ENCODE measurements around the gene ARID3C. TPM values are rescaled to one million over a fixed set of nuclear protein-coding genes. Genes with fewer than 3 reads are reported as not detected.

ARID3C gene
- total RNA-seq, 2 experiments from 2014 or later: 0.15 to 0.18 TPM

GRCh38 chr9:34662526-34663302, 33.8 kb upstream of the ARID3C start, which contains the start of gene CCL27:
TSS of gene CCL27 (minus strand) at chr9:34662657. CDS start at chr9:34662633, 24 bp downstream.
- POLR2A ChIA-PET: interaction anchor here (0.7 to 12.4 kb wide), 6 partner anchors 10 to 449 kb away, joined by 3 to 162 read pairs (median 12); partner anchors contain the start of genes GALT, IL11RA and SIGMAR1
- H3K4me3 Mint-ChIP-seq: peak within 1 kb of the TSS; percentile 35
- no peaks in the 10 kb centered on the region for H3K9me3 Mint-ChIP-seq
- H3K27me3 Mint-ChIP-seq: no peaks in the 10 kb centered on the region
- peak within 1 kb of the TSS; percentile 80 for H3K27ac Mint-ChIP-seq
- H3K4me1 Mint-ChIP-seq: peaks cover 49% of the 10 kb centered on the region
- peaks cover 16% of the 10 kb centered on the region for H3K36me3 Mint-ChIP-seq (ENCODE audit: low read depth)
- CTCF ChIA-PET: interaction anchor here (0.8 to 9.6 kb wide), 5 partner anchors 15 to 1528 kb away, joined by 3 to 125 read pairs (median 40); partner anchors contain the start of genes CLTA, GALT, IL11RA and RPP25L
- DNase-seq: peak; percentile 20

- Mint-ChIP-seq H3K27me3 (no peaks in the 10 kb centered on the region), H3K4me3 (no peak overlapping the region), H3K9me3 (no peaks in the 10 kb centered on the region), H3K36me3 (ENCODE audit: low read depth) (peaks cover 11% of the 10 kb centered on the region), H3K4me1 (peaks cover 33% of the 10 kb centered on the region), H3K27ac (no peak overlapping the region)
- no peak for DNase-seq
- CTCF ChIA-PET: interaction anchor here (0.6 to 9.6 kb wide), 3 partner anchors 12 to 23 kb away, joined by 4 to 125 read pairs (median 83); partner anchors contain the start of genes GALT, IL11RA and SIGMAR1
- POLR2A ChIA-PET: interaction anchor here (2.9 to 12.4 kb wide), 2 partner anchors 13 to 22 kb away, joined by 14 to 162 read pairs; partner anchors contain the start of genes GALT and SIGMAR1
These were observed 30.9 kb upstream of the ARID3C start for GRCh38 chr9:34659592-34660253.

DNA sequence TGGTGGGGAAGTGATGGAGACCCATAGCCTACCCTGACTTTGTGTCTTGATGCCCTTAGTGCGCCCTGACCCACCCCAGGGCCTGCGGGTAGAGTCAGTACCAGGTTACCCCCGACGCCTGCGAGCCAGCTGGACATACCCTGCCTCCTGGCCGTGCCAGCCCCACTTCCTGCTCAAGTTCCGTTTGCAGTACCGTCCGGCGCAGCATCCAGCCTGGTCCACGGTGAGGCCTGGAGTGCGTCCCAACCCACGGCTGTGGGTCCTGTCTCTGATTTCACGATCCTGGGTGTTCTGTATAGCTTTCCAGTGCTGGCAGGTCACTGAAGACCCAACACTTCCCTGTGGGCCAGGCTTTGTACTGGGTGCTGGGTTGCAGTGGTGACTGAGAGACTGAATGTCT, 29.6 kb upstream of the ARID3C start:
- Mint-ChIP-seq H3K4me1 (peaks cover 20% of the 10 kb centered on the region), H3K36me3 (ENCODE audit: low read depth) (peaks cover 11% of the 10 kb centered on the region), H3K9me3 (no peaks in the 10 kb centered on the region), H3K4me3 (no peak overlapping the region), H3K27me3 (no peaks in the 10 kb centered on the region), H3K27ac (no peak overlapping the region)
- CTCF ChIA-PET: interaction anchor here (1.4 to 9.6 kb wide), 2 partner anchors 12 to 22 kb away, joined by 5 to 83 read pairs; partner anchors contain the start of genes GALT and SIGMAR1
- no peak for DNase-seq
- POLR2A ChIA-PET: interaction anchor here (12.4 kb wide), 1 partner anchor 12 kb away, joined by 162 read pairs; the partner anchor contains the start of gene GALT

DNA sequence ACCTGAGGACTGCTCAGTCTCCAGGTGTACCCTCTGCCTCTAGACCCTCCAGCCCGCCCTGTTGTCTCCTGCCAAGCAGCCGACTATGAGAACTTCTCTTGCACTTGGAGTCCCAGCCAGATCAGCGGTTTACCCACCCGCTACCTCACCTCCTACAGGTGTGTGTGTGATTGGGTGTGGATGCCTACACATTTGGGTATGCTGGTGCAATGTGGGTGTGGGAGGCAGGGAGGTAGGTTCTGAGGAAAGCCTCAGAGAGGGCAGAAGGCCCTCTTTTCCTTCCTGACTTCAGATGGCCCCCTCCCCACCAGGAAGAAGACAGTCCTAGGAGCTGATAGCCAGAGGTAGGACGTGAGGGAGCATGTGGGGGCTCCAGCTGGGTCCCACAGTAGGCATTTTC, 28.1 kb upstream of the ARID3C start:
- H3K27me3 Mint-ChIP-seq: no peaks in the 10 kb centered on the region
- no peak overlapping the region for H3K27ac Mint-ChIP-seq
- ChIA-PET POLR2A (interaction anchor here (0.7 to 12.4 kb wide), 3 partner anchors 8 to 19 kb away, joined by 3 to 162 read pairs (median 12); partner anchors contain the start of genes GALT and SIGMAR1), CTCF (interaction anchor here (1.9 to 9.6 kb wide), 2 partner anchors 10 to 20 kb away, joined by 11 to 83 read pairs; partner anchors contain the start of genes GALT and SIGMAR1)
- H3K36me3 Mint-ChIP-seq (ENCODE audit: low read depth): peaks cover 8% of the 10 kb centered on the region
- no peak for DNase-seq
- H3K4me1 Mint-ChIP-seq: peaks cover 20% of the 10 kb centered on the region
- H3K9me3 Mint-ChIP-seq: no peaks in the 10 kb centered on the region
- no peak overlapping the region for H3K4me3 Mint-ChIP-seq

DNA sequence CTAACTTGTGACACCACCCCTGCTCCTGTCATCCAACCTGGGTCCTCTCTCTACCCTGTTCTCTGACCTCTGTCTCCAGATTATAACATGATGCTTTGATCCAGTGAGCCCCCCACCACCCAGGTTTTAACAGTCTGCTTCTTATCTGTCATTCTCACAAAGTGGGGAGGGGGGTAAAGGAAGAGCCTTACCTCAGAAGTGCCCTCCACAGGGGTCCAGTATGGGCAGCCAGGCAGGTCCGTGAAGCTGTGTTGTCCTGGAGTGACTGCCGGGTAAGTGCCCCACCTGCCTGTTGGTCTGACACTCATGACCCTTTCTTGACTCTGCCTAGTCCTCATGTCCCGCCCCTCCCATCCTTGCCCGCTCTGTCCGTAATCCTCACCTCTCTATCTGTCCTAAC, 26.5 kb upstream of the ARID3C start:
- Mint-ChIP-seq H3K27ac (no peak overlapping the region), H3K4me1 (peaks cover 21% of the 10 kb centered on the region), H3K9me3 (no peaks in the 10 kb centered on the region), H3K36me3 (ENCODE audit: low read depth) (peaks cover 5% of the 10 kb centered on the region), H3K27me3 (no peaks in the 10 kb centered on the region), H3K4me3 (no peak overlapping the region)
- no peak for DNase-seq
- ChIA-PET POLR2A (interaction anchor here (1.3 to 12.4 kb wide), 3 partner anchors 9 to 18 kb away, joined by 3 to 162 read pairs (median 12); partner anchors contain the start of genes GALT and SIGMAR1), CTCF (interaction anchor here (1.1 to 1.9 kb wide), 2 partner anchors 8 to 21 kb away, joined by 3 to 11 read pairs; partner anchors contain the start of gene GALT)

GRCh38 chr9:34654323-34655051, 25.6 kb upstream of the ARID3C start:
- CTCF ChIA-PET: no interaction called here
- Mint-ChIP-seq H3K9me3 (no peaks in the 10 kb centered on the region), H3K4me1 (peaks cover 26% of the 10 kb centered on the region), H3K27me3 (no peaks in the 10 kb centered on the region), H3K36me3 (ENCODE audit: low read depth) (peaks cover 12% of the 10 kb centered on the region), H3K27ac (no peak overlapping the region), H3K4me3 (no peak overlapping the region)
- POLR2A ChIA-PET: interaction anchor here (2.9 to 12.4 kb wide), 2 partner anchors 8 kb away, joined by 18 to 162 read pairs; partner anchors contain the start of genes CCL27 and GALT
- DNase-seq: no peak

DNA sequence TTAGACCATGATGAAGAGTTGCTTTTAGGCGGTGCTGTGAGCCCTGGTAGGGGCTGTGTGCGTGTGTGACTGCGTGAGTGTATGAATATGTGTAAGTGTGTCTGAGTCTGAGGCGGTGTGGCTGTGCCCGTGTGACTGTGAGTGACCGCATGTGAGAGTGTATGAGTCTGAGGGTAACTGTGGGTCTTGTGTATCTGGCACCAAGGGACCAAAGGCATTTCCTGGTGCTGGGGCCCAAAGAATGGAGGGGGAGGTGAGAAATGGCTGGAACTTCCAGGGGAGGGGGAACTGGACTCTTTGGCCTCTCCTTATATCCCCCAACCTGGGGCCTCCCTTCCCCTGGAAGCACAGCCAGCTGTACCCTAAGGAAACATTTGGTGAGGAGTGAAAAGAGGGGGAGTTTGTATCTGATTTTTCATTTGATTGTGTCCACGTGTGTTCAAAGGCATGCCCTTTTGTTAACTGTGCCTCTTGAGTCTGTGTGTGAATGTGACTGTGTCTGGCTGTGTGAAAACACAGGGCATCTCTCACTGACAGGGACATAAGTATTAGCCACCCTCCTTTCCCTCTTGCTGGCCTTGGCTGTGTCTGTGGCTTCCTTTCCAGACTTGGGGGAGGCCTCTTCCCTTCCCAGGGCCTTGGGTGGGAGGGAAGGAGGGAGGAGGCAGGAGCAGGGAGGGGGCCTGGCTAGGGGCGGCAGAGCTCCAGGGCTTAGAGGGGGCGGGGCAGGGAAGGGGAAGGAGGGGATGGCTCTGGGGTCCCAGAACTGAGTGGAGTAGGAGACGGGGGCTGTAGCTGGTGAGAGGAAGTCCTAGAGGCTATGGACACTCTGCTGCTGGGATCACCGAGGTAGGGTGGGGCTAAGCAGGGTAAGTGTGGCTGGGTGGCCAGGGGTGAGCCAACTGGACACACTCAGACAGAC, 24.5 kb upstream of the ARID3C start:
- no peak overlapping the region for H3K4me3 Mint-ChIP-seq
- no peaks in the 10 kb centered on the region for H3K27me3 Mint-ChIP-seq
- peaks cover 36% of the 10 kb centered on the region for H3K4me1 Mint-ChIP-seq
- H3K36me3 Mint-ChIP-seq (ENCODE audit: low read depth): peaks cover 23% of the 10 kb centered on the region
- no peak overlapping the region for H3K27ac Mint-ChIP-seq
- POLR2A ChIA-PET: interaction anchor here (1.3 to 2.9 kb wide), 2 partner anchors 9 to 16 kb away, joined by 3 to 18 read pairs; partner anchors contain the start of genes CCL27 and SIGMAR1
- no peaks in the 10 kb centered on the region for H3K9me3 Mint-ChIP-seq
- DNase-seq: no peak
- CTCF ChIA-PET: interaction anchor here (2.1 to 9.7 kb wide), 2 partner anchors 9 to 19 kb away, joined by 5 to 125 read pairs; partner anchors contain the start of gene CCL27

DNA sequence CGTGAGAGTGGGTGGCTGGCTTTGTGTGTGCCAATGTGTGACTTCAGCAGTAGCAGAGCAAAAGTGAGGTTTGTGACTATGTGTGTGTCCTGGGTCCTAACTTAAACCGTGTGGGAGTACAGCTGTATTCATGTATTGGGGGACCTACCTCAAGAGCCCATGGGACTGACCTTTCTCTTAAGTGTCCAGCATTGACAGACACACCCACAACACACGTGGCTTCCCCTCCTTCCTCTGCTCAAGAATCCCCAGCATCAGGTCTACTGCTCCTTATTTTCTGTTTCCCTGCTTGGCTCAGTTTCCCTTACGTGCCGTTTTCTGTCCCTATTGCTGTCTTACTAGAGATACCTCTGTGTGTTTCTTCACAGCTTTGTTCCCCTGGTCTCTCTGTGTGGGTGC, 23.7 kb upstream of the ARID3C start:
- Mint-ChIP-seq H3K27ac (no peak overlapping the region), H3K4me3 (peak overlapping the region; percentile 8)

GRCh38 chr9:34651876-34652601, 23.2 kb upstream of the ARID3C start, which contains the start of gene IL11RA:
TSS of gene IL11RA (plus strand) at chr9:34652185. CDS start at chr9:34655218, 3,033 bp downstream.
- Mint-ChIP-seq H3K27ac (peak within 1 kb of the TSS; percentile 16), H3K9me3 (no peaks in the 10 kb centered on the region), H3K4me1 (peaks cover 47% of the 10 kb centered on the region), H3K36me3 (ENCODE audit: low read depth) (peaks cover 33% of the 10 kb centered on the region), H3K27me3 (no peaks in the 10 kb centered on the region), H3K4me3 (peak within 1 kb of the TSS; percentile 8)
- ChIA-PET CTCF (interaction anchor here (2.1 to 9.7 kb wide), 2 partner anchors 11 to 18 kb away, joined by 5 to 125 read pairs; partner anchors contain the start of gene CCL27), POLR2A (interaction anchor here (1.3 to 2.9 kb wide), 2 partner anchors 11 to 14 kb away, joined by 3 to 18 read pairs; partner anchors contain the start of genes CCL27 and SIGMAR1)
- peak; percentile 55 for DNase-seq

More for the DNA sequence above, 23.7 kb upstream of the ARID3C start:
- Mint-ChIP-seq H3K9me3 (no peaks in the 10 kb centered on the region), H3K36me3 (ENCODE audit: low read depth) (peaks cover 31% of the 10 kb centered on the region), H3K4me1 (peaks cover 44% of the 10 kb centered on the region), H3K27me3 (no peaks in the 10 kb centered on the region)
- no peak for DNase-seq
- ChIA-PET CTCF (interaction anchor here (2.1 to 9.7 kb wide), 2 partner anchors 10 to 18 kb away, joined by 5 to 125 read pairs; partner anchors contain the start of gene CCL27), POLR2A (interaction anchor here (1.3 to 2.9 kb wide), 2 partner anchors 10 to 15 kb away, joined by 3 to 18 read pairs; partner anchors contain the start of genes CCL27 and SIGMAR1)

GRCh38 chr9:34651321-34651720, 22.5 kb upstream of the ARID3C start:
- no peak overlapping the region for H3K27ac Mint-ChIP-seq
- peaks cover 49% of the 10 kb centered on the region for H3K4me1 Mint-ChIP-seq
- H3K36me3 Mint-ChIP-seq (ENCODE audit: low read depth): peaks cover 33% of the 10 kb centered on the region
- DNase-seq: no peak
- no peak overlapping the region for H3K4me3 Mint-ChIP-seq
- CTCF ChIA-PET: interaction anchor here (9.7 kb wide), 1 partner anchor 11 kb away, joined by 125 read pairs; the partner anchor contains the start of gene CCL27
- no peaks in the 10 kb centered on the region for H3K9me3 Mint-ChIP-seq
- POLR2A ChIA-PET: interaction anchor here (9.4 kb wide), 1 partner anchor 9 kb away, joined by 162 read pairs; the partner anchor contains the start of gene CCL27
- no peaks in the 10 kb centered on the region for H3K27me3 Mint-ChIP-seq

All from activated CD4-positive, alpha-beta memory T cell treated with anti-CD3 and anti-CD28 coated beads, Interleukin-2, amount 10 ng/mL, durations not matched to agents 7 days and 5 days (primary cell).